ENCODE measurements around the gene SNW1.
A peak's percentile ranks its signal among the peaks of the same experiment; 100 is the strongest.
"Not testable (repeated sequence)": the region's sequence is repeated elsewhere in the genome, so short reads cannot be mapped to it uniquely, and the experiment has no call there.

SNW1 gene

GRCh38 chr14:77760381-77761204 lies at the start of gene SNW1:
Gene SNW1, minus strand, starts transcription at chr14:77761156. Its CDS starts 29 bp downstream, at chr14:77761127.
- DNase-seq = peak; percentile 87 to 91

- no peak for DNase-seq
These were observed 48.1 kb upstream of the SNW1 start for GRCh38 chr14:77809011-77809410.

GRCh38 chr14:77808250-77808649 lies 47.3 kb upstream of the SNW1 start:
- DNase-seq = no peak

- no peak for DNase-seq
These were observed 44.8 kb upstream of the SNW1 start for GRCh38 chr14:77805706-77806105.

- DNase-seq = peak in 1 of 2 donors; percentile 17
These were observed 43.6 kb upstream of the SNW1 start for GRCh38 chr14:77804592-77804991.

- no peak for DNase-seq
These were observed 39.9 kb upstream of the SNW1 start for GRCh38 chr14:77800814-77801213.

- DNase-seq = peak; percentile 84 to 86
These were observed 39.1 kb upstream of the SNW1 start, which contains the start of gene ADCK1 for GRCh38 chr14:77799863-77800730. Gene ADCK1, plus strand, starts transcription at chr14:77800109. Its CDS starts 18,870 bp downstream, at chr14:77818979.

- DNase-seq = not testable (repeated sequence)
These were observed 38.5 kb upstream of the SNW1 start for GRCh38 chr14:77799456-77799855.

GRCh38 chr14:77794357-77794756 lies 33.4 kb upstream of the SNW1 start:
- no peak for DNase-seq

GRCh38 chr14:77793255-77793654 lies 32.3 kb upstream of the SNW1 start:
- DNase-seq = not testable (repeated sequence)

GRCh38 chr14:77791225-77791600 lies 30.3 kb upstream of the SNW1 start:
- no peak for DNase-seq

GRCh38 chr14:77790566-77791224 lies 29.7 kb upstream of the SNW1 start:
- no peak for DNase-seq

- no peak for DNase-seq
These were observed 25.2 kb upstream of the SNW1 start for GRCh38 chr14:77786148-77786547.

- DNase-seq = no peak
These were observed 21.2 kb upstream of the SNW1 start for GRCh38 chr14:77782202-77782601.

- not testable (repeated sequence) for DNase-seq
These were observed 13.0 kb upstream of the SNW1 start for GRCh38 chr14:77773966-77774365.

- not testable (repeated sequence) for DNase-seq
These were observed 7.6 kb upstream of the SNW1 start for GRCh38 chr14:77768442-77769069.

GRCh38 chr14:77763978-77764377 lies 3.0 kb upstream of the SNW1 start:
- no peak for DNase-seq

- no peak for DNase-seq
These were observed 2.4 kb upstream of the SNW1 start for GRCh38 chr14:77763316-77763715.

GRCh38 chr14:77761205-77761931 lies 412 bp upstream of the SNW1 start:
- no peak for DNase-seq

GRCh38 chr14:77752799-77753516 lies 8.0 kb downstream of the SNW1 start:
- DNase-seq = no peak

GRCh38 chr14:77752266-77752665 lies 8.7 kb downstream of the SNW1 start:
- no peak for DNase-seq
